ENCODE measurements around the gene OPA1.

Gene OPA1

DNA sequence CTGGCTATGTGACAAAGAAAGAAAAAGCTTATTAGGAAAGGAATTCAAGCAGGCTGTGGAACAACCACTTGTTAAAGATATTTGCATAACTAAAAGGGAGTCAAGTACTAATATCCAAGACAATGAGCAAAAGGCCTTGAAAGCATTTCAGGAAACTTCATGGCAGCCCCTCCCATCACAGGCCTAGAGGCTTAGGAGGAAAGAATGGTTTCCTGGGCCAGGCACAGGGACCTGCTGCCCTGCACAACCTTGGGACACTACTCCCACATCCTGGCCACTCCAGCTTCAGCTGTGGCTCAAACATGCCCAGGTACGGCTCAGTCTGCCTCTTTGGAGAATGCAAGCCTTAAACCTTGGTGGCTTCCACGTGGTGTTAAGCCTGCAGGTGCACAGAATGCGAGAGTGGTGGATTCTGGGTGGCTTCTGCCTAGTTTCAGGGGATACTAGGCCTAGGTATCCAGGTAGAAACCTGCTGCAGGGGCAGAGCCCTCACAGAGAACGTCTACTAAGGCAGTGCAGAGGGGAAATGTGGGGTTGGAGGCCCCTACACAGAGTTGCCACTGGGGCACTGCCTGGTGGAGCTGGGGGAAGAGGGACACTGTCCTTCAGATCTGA is 121.6 kb downstream of the OPA1 start:
- Mint-ChIP-seq H3K9me3 (peaks cover 60% of the 10 kb centered on the region), H3K4me1 (peaks cover 29% of the 10 kb centered on the region), H3K4me3 (no peak overlapping the region), H3K27ac (no peak overlapping the region), H3K36me3 (ENCODE audit: low read depth) (peaks cover 23% of the 10 kb centered on the region), H3K27me3 (ENCODE audit: low read depth, poor library complexity) (peaks cover 4% of the 10 kb centered on the region)
- TF ChIP-seq, protein P1, sequence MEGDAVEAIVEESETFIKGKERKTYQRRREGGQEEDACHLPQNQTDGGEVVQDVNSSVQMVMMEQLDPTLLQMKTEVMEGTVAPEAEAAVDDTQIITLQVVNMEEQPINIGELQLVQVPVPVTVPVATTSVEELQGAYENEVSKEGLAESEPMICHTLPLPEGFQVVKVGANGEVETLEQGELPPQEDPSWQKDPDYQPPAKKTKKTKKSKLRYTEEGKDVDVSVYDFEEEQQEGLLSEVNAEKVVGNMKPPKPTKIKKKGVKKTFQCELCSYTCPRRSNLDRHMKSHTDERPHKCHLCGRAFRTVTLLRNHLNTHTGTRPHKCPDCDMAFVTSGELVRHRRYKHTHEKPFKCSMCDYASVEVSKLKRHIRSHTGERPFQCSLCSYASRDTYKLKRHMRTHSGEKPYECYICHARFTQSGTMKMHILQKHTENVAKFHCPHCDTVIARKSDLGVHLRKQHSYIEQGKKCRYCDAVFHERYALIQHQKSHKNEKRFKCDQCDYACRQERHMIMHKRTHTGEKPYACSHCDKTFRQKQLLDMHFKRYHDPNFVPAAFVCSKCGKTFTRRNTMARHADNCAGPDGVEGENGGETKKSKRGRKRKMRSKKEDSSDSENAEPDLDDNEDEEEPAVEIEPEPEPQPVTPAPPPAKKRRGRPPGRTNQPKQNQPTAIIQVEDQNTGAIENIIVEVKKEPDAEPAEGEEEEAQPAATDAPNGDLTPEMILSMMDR (IDR thresholded peaks at IDR 0.05), result no peak
- no peak for DNase-seq

DNA sequence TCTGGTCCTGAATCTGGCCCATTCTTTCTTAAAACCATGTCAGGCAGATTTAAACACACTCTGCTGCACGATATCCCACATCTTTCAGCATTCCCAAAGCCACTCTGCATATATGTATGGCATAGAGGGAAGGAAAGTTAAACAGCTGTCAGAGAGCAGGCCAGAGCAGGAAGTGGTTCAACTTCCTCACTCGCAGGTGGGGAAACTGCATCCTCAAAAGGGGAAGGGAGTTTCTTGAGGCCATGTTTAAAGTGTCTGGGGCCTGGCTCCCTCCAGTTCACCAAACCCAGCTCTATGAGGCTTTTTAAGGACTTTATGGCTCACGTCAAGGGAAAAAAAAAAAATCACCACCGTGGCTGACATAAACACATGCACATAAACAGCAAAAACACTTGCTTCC is 123.1 kb downstream of the OPA1 start:
- peaks cover 18% of the 10 kb centered on the region for H3K4me1 Mint-ChIP-seq
- peaks cover 23% of the 10 kb centered on the region for H3K36me3 Mint-ChIP-seq (ENCODE audit: low read depth)
- H3K27me3 Mint-ChIP-seq (ENCODE audit: low read depth, poor library complexity), result peaks cover 7% of the 10 kb centered on the region
- no peak for DNase-seq
- peaks cover 73% of the 10 kb centered on the region for H3K9me3 Mint-ChIP-seq
- TF ChIP-seq, protein P1 (IDR thresholded peaks at IDR 0.05), result no peak
- no peak overlapping the region for H3K4me3 Mint-ChIP-seq
- no peak overlapping the region for H3K27ac Mint-ChIP-seq

DNA sequence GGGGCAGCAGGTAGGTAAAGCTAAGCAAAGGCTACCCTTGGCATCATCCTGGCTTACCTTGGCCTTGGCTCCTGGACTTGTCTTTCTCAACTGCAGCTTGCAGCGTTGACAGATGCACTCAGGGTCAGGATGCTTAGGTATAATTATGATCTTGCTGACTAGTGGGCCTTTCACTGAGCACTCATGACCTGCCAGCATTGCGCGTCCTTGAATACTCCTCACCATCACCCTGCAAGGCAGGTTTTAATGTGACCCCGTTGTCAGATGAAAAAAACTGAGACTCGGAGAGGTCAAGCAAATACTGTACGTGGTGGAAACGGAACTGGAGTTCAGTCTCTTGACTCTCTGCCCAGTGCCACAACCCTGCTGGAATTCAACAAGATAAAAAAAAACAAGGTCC is 126.7 kb downstream of the OPA1 start:
- Mint-ChIP-seq H3K36me3 (ENCODE audit: low read depth) (peaks cover 14% of the 10 kb centered on the region), H3K27ac (no peak overlapping the region), H3K4me1 (no peaks in the 10 kb centered on the region), H3K4me3 (no peak overlapping the region), H3K27me3 (ENCODE audit: low read depth, poor library complexity) (peaks cover 17% of the 10 kb centered on the region), H3K9me3 (peaks cover 66% of the 10 kb centered on the region)
- DNase-seq, result no peak
- TF ChIP-seq, protein P1 (IDR thresholded peaks at IDR 0.05), result no peak

DNA sequence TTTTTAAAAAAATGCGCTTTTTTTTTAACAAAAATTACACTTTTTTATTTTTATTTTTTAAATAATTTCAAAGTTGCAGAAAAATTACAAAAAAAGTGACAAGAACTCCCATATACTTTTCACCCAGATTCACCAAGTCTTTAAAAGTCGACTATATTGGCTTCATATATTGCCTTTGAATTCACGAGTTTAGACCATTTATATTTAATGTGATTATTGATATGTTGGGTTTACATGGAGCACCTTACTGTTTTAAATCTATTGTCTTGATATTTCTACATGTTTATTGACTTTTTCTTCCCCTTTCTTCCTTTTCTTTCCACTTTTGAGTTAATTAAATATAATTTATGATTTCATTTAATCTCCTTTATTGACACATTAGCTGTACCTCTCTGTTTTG is 127.2 kb downstream of the OPA1 start:
- peaks cover 64% of the 10 kb centered on the region for H3K9me3 Mint-ChIP-seq
- H3K4me3 Mint-ChIP-seq, result no peak overlapping the region
- DNase-seq, result no peak
- H3K36me3 Mint-ChIP-seq (ENCODE audit: low read depth), result peaks cover 14% of the 10 kb centered on the region
- no peak overlapping the region for H3K27ac Mint-ChIP-seq
- TF ChIP-seq, protein P1 (IDR thresholded peaks at IDR 0.05), result no peak
- no peaks in the 10 kb centered on the region for H3K4me1 Mint-ChIP-seq
- H3K27me3 Mint-ChIP-seq (ENCODE audit: low read depth, poor library complexity), result peaks cover 17% of the 10 kb centered on the region

DNA sequence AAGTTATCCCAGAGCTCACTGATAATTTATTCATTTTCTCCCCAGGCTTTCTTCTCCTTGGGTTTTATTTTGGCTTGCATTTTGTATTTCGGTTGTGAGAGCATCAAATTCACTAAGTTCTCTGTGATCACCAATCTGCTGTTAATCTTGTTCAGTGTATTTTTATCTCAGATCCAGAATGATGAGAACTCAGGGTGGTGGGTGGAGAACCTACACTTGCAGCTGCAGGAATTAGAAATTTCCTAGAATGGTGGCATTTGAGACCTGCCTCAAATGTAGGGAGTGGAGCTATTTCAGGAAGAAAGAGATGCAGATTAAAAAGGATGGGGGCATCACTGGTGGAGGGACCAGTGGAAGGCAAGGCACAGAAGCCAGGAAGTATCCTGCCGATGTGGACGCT is 129.6 kb downstream of the OPA1 start:
- no peak overlapping the region for H3K27ac Mint-ChIP-seq
- TF ChIP-seq, protein P1 (IDR thresholded peaks at IDR 0.05), result no peak
- no peak for DNase-seq
- peaks cover 12% of the 10 kb centered on the region for H3K27me3 Mint-ChIP-seq (ENCODE audit: low read depth, poor library complexity)
- no peaks in the 10 kb centered on the region for H3K4me1 Mint-ChIP-seq
- H3K36me3 Mint-ChIP-seq (ENCODE audit: low read depth), result peaks cover 1% of the 10 kb centered on the region
- no peak overlapping the region for H3K4me3 Mint-ChIP-seq
- H3K9me3 Mint-ChIP-seq, result peaks cover 41% of the 10 kb centered on the region

DNA sequence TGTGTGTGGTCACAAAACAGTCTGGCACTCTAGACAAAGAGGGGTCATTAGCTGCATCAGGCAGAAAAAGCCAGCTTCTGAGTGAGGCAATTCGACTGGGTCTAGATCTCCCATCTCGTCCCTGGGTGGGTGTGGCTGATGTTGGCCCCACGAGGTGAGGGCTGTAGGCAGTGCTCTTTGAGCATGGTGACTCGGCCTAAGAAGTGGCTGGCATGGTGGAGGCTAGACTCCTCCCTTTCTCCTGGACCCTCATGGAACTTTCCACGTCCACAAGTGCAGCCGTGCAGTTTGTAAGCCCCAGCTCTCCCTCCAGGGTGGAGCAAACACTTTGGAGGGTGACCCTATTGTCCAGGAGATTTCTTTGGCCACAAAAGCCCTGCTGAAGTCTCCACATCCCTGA is 134.1 kb downstream of the OPA1 start:
- peaks cover 29% of the 10 kb centered on the region for H3K27me3 Mint-ChIP-seq (ENCODE audit: low read depth, poor library complexity)
- peaks cover 29% of the 10 kb centered on the region for H3K4me1 Mint-ChIP-seq
- H3K4me3 Mint-ChIP-seq, result no peak overlapping the region
- peaks cover 3% of the 10 kb centered on the region for H3K9me3 Mint-ChIP-seq
- TF ChIP-seq, protein P1 (IDR thresholded peaks at IDR 0.05), result no peak
- H3K27ac Mint-ChIP-seq, result no peak overlapping the region
- H3K36me3 Mint-ChIP-seq (ENCODE audit: low read depth), result no peaks in the 10 kb centered on the region
- no peak for DNase-seq
